Skin of body (tissue), 3 donors: ENCODE measurements around the gene GOLGA6L22. TPM values are rescaled to one million over a fixed set of nuclear protein-coding genes. Genes with fewer than 3 reads are reported as not detected.
"Not testable (repeated sequence)": the region's sequence is repeated elsewhere in the genome, so short reads cannot be mapped to it uniquely, and the experiment has no call there.

Experiments
- DNase-seq: peaks from one replicate; lab custom pipeline; 2025; lab: John Stamatoyannopoulos, UW
- small RNA-seq: library from RNA; depleted of rRNA; stranded (forward); fragments of <200 nt; gene quantifications from one replicate; pipeline ENCODE3, GENCODE V24; 2014; ENCODE audit warnings: low replicate concordance
- total RNA-seq: library from RNA; depleted of rRNA; stranded (reverse); fragments of >200 nt; gene quantifications from one replicate; pipeline ENCODE4 v1.2.3, GENCODE V29; 2014

The GOLGA6L22 gene, protein sequence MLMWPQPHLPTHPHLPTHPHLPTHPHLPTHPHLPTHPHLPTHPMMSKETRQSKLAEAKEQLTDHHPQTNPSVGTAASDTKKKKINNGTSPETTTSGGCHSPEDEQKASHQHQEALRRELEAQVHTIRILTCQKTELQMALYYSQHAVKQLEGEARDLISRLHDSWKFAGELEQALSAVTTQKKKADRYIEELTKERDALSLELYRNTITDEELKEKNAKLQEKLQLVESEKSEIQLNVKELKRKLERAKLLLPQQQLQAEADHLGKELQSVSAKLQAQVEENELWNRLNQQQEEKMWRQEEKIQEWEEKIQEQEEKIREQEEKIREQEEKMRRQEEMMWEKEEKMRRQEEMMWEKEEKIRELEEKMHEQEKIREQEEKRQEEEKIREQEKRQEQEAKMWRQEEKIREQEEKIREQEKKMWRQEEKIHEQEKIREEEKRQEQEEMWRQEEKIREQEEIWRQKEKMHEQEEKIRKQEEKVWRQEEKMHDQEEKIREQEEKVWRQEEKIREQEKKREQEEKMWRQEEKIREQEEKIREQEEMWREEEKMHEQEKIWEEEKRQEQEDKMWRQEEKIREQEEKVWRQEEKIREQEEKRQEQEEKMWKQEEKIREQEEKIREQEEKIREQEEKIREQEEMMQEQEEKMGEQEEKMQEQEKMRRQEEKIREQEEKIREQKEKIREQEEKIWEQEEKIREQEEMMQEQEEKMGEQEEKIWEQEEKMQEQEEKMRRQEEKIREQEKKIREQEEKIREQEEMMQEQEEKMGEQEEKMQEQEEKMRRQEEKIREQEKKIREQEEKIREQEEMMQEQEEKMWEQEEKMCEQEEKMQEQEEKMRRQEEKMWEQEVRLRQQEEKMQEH
- total RNA-seq, result not detected

DNA sequence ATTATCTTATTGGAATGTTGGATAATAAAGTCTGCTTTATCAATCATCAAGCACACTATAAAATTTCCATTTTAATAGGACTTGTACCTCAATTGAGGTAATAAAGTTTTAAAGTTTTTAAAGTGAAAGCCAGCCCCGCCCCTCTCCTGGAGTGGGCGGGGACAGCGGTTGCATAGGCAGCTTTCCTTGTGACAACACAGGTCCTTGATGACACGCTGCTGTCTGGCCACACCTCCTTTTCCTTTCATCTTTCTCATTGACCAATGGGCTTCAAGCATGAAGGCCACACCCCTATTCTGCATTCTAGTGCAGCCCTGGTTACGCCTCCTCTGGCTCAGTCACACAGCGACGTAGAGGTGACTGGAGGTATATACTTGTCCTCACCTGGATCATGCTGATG lies at the start of gene GOLGA6L22:
Gene GOLGA6L22 (plus strand): TSS at position 301 of the 400 bp plus-strand sequence. CDS start 91 bp downstream, at position 392.
- not testable (repeated sequence) for DNase-seq

DNA sequence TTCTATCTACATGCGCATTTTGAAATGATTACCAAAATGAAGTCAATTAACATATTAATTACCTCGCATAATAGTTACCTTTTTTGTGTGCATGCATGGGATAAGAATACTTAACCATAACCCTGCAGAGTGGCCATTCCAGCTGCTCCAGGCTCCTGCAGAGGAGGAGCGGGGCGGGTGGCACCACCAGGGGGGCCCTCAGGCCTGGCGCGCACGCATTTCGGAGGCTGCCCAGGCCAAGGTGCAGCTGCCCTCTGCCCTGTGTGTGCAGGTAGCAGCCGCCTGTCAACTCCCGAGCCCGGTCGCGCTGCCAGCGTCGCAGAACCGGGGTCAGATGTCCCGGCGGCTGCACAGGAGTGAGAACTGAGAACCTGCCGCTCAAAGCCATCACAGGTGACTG lies 41.4 kb upstream of the GOLGA6L22 start:
- not testable (repeated sequence) for DNase-seq

DNA sequence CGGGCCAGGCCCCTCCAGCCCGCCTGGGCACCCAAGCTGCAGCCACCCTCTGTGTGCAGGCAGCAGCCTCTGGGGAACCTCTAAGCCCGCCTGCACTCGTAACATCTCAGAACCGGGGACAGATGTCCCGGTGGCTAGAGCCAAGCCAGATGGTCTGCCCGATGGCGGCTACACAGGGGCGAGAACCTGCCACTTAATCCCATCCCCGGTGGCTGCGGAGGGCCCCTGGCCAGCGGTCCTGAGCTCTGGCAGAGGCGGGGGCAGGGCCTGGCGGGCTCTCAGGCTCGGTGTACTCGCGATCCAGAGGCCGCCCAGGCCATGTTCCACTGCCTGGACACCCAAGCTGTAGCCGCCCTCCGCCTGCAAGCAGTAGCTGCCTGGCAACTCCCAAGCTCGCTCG lies 40.9 kb upstream of the GOLGA6L22 start:
- not testable (repeated sequence) for DNase-seq

DNA sequence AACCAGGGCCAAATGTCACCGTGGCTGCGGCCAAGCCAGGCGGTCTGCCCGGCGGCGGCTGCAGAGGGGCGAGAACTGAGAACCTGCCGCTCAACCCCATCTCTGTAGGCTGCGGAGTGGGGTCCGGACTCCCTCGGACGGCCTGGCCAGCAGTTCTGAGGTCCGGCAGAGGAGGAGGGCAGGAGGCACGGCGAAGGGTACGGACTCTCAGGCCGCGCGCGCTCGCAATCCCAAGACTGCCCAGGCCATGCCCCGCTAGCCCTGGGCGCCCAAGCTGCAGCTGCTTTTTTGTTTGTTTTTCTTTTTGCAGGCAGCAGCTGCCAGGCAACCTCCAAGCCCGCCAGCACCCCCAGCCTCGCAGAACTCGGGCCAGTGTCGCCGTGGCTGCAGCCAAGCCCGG lies 40.5 kb upstream of the GOLGA6L22 start:
- not testable (repeated sequence) for DNase-seq

DNA sequence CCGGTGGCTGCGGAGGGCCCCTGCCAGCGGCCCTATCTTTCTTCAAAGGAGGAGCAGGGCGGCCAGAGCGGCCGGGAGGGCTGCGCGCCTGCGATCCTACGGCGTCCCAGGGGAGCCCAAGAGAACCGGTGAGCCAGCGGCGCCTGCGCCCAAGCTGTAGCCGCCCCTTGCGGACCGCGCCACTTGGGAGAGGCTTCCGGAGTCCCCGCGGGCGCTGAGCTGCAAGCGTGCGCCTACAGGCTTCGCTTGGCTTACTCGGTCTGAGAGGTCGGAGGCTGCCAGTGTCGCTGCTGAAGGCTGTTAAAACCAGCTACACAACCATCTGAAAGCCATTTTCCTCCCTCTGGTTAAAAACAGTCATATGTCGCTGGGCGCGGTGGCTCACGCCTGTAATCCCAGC lies 40.0 kb upstream of the GOLGA6L22 start:
- DNase-seq, result not testable (repeated sequence)

DNA sequence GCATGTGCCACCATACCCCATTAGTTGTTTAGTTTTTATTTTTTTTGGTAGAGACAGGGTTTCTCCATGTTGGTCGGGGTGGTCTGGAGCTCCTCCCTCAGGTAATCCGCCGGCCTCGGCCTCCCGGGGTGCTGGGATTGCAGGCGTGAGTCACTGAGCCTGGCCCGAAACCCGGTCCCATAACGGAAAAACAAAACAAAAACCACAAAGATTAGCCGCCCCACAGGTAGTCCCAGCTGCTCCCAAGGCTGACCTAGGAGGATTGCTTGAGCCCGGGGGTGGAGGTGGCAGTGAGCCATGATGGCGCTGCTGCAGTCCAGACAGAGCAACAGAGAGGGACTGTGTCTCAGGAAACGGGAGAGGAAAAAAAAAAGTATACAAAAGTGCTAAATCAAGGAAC lies 38.4 kb upstream of the GOLGA6L22 start:
- DNase-seq, result not testable (repeated sequence)

DNA sequence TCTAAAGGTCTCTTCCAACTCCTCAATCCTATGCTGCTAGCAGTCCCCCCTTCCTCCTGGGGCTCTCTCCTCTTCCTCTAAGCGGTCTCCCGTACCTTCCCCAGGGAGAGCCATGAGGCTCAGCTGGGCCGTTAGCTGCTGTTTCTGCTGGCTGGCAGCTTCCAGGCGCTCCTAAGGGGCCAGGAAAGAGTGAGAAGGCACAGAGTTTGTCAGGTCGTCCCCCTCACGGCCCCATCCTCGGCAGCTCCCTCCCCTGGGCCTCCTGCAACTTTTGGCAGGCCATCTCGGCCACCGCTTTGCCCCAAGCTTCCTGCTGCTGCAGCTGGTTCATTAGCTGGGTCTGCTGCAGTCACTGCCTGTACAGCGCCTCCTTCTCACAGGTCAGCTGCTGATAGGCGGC lies 29.3 kb upstream of the GOLGA6L22 start:
- not testable (repeated sequence) for DNase-seq

DNA sequence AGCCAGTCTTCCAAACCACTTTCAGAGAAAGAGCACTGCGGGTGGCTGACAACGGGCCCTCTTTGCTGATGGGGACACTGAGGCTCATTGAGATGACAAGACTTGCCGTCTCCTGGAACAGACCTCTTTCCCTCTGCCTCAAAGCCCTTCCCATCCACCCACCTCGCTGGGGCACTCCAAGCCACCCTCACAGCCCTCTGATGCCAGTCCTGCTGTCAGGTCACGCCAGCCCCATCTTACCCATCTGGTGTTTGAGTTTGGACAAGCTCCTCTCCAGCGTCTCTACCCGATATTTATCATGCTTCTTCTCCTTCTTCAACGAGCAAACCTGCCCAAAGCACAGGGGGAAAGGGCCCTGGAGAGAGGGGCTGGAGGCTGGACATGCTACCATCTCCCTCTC lies 27.0 kb upstream of the GOLGA6L22 start:
- not testable (repeated sequence) for DNase-seq

DNA sequence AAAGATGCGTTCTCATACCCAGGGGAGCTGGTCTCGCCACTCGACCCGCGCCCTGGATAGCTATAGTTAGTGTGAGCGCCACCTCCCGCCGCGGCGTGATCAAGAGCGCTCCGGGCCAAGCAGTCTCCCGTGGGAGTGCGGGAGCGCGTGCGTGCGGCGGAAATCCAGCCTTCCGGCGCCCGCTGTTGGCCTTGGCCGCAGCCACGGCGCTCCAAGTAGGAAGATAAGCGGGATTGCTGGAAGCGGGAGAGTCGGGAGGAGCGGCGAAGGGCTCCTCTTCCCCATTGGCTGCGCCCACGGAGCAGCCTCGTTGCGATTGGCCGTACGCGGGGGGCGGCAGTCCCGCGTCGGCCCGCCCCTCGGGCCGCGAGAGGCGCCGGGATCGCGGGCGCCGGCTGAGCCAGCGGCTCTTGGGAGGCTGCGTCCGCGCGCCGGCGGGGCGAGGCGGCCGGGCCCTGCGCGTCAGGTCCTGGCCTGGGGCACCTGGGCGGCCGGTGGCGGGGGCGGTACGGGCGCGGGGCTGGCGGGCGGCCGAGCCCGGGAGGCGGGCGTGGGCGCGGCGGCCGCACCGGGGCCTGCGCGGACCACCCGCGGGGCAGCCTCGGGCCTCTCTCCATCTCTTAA lies 35.9 kb downstream of the GOLGA6L22 start:
- not testable (repeated sequence) for DNase-seq

DNA sequence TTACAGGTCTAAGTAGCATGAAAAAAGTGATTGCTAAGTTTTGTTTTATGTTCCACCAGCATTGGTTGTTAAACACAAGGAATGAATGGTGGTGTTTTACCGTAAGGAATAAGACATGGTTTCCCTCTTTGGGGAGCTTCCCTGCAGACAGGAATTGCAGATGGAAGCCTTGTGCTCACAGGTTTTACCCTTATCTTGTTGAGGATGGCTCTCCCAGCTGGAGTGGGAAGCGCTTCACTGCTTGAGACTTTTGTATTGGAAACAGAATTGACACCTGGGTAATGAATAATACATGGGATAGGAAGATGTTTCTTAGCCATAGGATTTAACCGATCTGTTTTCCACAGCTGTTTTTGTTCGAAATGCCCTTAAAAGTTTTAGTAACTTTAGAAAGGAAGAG lies 38.5 kb downstream of the GOLGA6L22 start:
- not testable (repeated sequence) for DNase-seq

DNA sequence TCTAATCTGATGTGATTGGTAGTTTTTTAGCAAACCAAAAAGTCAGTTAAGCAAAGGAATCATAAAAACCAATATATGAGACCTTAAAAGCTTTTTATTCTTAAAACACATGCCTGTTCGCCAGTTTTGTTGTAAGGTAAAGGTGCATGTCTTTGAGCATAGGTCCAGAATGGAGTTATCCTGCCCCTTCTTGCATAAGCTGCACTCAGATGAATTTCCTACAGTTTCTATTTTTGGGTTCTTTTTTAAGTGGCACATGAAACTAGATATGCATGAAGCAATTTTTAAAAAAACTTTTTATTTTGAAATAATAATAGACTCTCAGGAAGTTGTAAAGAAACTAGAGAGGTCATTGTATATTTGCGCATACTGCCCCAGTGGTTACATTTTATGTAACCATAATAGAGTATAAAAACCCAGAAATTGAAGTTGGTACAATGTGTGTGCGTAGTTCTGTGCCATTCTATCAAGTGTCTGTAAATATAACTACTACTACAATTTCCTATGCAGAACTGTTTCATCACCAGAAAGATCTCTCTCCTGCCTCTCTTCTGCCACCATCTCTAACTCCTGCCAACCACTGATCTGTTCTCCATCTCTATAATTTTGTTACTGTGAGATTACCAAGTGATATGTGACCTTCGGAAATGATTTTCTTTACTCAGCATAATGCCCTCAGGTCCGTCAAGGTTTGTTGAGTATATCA lies 39.7 kb downstream of the GOLGA6L22 start:
- not testable (repeated sequence) for DNase-seq

DNA sequence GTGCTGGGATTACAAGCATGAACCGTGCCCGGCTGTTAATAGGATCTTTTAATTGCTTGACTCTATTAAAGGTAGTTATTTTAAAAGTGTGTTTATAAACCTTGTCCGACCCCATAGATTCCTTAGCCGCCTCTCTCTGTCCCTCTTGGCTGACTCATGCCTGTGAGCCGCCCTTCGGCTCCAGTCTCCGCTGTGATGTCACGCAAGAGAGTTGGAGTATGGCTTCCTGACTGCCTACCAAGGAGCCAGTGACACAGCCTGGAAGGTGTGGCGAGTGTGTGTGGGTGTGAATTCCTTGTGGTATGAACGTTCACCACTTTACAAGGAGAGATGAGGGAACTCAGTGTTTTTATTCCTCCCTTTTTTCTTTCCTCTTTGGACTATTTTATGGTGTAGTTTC lies 43.6 kb downstream of the GOLGA6L22 start:
- not testable (repeated sequence) for DNase-seq

DNA sequence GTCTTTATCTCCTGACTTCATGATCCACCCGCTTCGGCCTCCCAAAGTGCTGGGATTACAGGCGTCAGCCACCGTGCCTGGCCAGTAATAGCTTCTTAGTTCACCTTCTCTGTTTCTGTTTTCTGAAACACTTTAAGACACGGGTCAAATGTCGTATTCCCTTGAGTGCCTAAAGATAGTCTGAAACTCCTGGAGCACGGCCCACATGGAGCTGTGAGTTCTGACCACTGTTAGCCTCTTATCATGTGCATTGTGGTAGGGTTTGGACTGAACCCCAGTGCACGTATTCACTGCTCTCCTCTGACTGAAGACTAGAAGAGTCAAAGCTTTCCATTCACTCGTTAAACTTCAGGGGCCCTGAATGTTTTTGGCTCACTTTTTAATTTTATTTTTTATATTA lies 48.3 kb downstream of the GOLGA6L22 start:
- not testable (repeated sequence) for DNase-seq

DNA sequence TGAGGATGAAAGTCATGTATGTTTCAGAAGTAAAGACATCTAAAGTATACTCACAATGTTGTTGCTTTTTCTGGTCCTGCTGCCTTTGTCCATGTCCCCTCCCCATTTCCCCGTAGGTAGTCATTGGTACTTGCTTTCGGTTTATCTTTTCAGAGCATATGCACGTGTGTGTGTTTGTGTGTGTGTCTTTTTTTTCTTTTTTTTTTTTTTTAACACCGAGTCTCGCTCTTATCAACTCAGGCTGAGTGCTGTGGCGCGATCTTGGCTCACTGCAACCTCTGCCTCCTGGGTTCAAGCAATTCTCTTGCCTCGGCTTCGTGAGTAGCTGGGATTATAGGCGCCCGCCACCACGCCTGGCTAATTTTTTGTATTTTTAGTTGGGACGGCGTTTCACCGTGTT lies 57.4 kb downstream of the GOLGA6L22 start:
- DNase-seq, result not testable (repeated sequence)

Small RNAs within 50 kb of the gene (small RNA-seq; reads per million reads assigned to genes)
- gene RN7SL545P, result not detected
